Middle frontal gyrus (tissue), 1 donor: ENCODE measurements around the gene SYN1.
A peak's percentile ranks its signal among the peaks of the same experiment; 100 is the strongest.
"Not testable (repeated sequence)": the region's sequence is repeated elsewhere in the genome, so short reads cannot be mapped to it uniquely, and the experiment has no call there.

ENCODE experiments used
- DNase-seq: peaks from one replicate; pipeline ENCODE4 v3.0.0-alpha.2; 2015; ENCODE audit warnings: low spot score; ENCODE audit errors: extremely low spot score

The SYN1 gene

DNA sequence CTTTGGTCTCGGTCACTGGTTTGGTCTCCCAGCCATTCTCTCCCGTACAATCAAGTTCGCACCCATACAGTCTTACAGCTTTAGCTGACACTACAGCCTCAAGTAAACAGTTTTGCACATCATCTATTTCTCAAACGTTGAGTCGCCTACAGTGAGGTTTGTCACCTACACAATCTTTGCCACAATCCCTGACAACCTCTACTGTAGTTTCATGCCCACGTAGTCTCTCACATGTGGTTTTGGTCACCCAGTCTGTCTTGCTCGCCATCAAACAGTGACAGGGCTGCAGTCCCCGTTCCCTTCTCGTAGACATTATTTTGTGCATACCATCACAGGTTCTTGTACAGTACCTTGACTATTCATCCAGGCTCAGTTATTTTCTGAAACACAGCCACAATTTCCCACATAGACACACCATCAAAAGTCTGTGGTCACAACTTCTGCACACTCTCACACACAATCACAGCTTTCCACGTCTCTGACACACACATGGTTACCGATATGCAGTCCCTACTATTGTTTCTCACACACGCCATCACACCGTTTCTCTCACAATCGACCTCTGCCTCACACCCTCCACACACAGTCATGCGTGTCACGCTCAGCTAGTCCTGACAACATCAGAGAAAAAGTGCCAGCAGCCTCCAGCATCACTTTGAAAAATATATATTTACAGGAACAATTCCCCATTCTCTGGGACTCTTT is 15.4 kb upstream of the SYN1 start:
- no peak for DNase-seq

DNA sequence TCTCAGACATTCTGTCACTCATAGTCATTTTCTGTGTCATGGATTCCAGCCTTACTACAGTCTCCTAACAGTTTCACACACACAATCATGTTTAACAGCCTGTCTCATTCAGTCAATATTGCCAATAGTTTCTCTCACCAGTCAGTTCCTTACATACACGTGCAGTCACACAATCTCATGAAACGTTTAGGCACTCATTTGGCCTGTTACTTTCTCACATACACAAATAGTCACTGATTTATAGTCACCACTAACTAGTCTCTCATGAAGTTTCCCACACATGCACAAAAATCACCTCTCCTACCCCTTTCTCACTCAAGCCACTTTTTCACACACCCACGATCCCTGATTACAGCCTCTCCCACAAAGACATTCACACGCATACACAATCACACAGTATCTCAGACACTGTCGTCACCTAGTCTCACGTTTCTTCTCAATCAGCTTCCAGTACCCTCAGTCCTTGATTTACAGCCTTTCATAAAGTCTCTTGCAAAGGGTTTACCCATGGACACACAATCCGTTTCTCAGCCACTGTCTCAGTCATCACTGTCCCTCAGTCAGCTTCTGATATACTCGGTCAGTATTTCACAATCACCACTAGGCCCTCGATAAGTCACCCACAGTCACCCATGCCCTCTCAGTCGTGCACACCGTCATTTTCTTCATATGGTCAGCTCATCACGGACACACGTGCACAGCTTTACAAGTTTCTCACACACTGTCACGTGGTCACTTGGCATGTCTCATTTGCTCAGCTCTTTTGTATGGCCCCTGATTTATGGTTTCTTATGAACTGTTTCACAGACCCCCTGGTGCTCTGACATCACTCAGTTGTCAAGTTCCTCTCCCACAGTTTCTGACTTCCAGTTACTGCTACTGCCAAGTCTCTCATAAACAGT is 14.3 kb upstream of the SYN1 start:
- no peak for DNase-seq

GRCh38 chrX:47632666-47633065 is 13.0 kb upstream of the SYN1 start:
- DNase-seq: no peak

- DNase-seq: no peak
Observed at GRCh38 chrX:47631676-47632075, 12.0 kb upstream of the SYN1 start.

DNA sequence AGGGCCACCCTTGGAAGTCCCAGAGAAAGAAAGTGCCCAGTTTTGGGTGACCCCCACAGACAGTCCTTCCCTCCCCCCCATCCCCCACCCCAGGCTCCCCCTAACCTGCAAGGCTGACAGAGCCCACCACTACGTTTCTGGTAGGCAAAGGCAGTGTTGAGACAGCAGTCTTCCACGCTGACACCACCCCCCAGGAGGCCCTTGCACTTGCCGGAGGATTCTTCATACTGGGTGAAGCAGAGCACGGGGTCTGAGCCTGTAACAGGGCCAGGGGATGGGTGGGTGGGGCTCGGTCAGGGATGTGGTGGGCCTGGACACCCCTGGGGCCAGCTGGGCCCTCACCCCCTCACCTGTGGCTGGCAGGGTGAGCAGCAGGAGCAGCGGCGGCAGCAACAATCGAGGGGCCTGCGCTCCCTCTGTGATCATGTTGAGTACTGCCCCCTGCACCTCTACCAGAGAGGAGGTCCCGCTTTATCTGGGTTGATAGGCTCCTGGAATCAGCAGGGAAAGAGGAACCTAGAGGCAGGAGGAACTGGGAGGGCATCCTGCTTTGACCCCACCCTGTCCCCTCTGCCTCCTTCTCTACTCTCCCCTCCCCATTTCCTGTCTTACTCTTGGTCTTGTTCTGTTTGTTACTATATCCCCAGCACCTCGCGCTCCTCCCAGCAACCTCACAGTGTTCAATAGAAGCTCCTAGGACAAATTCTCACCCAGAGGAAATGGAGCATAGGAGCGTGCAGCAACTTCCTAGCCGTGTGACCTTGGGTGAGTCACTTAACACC is 10.0 kb upstream of the SYN1 start, which contains the start of gene CFP:
CFP (minus strand) TSS at position 512 of the 782 bp plus-strand sequence; CDS start at position 426, 86 bp downstream.
- DNase-seq: no peak

- no peak for DNase-seq
Observed at GRCh38 chrX:47628982-47629381, 9.3 kb upstream of the SYN1 start.

DNA sequence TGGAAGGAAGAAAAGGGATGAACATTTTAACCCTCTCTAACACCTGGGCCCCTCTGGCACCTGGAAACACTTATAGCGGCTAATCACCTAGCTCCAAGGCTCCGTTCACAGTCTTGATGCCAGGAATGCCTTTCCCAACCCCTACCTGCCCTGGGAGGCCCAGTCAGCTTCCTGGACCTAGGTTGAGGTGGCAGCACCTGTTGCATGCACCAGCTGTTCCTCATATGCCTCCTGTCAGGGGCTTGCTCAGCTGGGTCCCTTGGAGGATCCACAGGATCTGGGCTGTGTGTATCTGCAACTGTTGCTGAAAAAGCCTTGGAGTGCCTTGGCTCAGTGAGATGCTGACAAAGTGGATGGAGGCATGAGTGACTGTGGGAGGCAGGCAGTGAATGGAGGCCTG is 5.7 kb upstream of the SYN1 start:
- no peak for DNase-seq

GRCh38 chrX:47623540-47624027 is 3.9 kb upstream of the SYN1 start:
- peak; percentile 32 for DNase-seq

DNA sequence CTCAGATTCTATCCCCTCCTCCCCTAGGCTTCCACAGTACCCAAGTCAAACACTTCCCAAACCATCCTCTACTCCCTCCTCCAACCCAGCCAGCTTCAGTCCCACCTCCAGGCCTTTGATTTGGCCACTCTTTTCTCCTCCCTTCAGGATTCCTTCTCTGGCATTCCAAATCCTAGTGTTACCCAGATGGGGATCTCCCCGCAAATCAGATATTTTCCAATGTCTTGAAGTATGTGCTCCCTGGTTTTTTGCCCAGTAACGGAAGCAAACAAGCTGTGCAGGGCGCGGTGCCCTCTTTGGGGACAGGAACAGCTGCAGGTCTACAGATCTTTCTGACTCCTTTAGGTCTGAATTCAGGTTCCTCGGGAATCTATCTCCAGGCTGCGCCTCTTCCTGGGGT is 2.2 kb upstream of the SYN1 start:
- no peak for DNase-seq

- no peak for DNase-seq
Observed at GRCh38 chrX:47620303-47620685, 637 bp upstream of the SYN1 start.

DNA sequence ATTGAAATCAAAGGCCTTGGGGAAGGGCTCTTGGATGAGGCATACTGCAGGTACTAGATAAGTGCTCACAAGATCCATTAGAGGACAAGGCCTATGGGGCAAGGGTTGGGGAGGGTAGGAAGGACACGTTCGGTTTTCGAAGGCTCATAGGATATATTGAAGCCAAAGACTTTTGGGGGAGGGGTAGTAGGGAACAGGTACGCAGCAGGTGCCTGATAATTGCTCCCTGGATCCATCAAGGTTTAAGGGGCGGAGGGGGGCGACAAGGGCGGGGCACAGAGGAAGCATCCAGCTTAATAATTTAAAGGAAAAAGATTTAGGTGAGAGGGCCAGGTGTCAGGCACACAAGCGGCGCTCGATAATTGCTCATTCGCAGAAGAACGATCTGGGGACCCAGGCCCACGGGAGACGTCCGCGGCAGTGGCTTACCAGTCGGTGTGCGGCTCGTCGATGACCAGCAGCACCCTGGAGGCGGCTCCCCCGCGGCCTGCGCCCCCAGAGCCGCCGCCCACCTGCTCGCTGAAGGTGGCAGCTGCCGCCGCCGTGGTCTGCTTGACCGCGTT is 653 bp downstream of the SYN1 start:
- DNase-seq: no peak

GRCh38 chrX:47614618-47615017 is 5.0 kb downstream of the SYN1 start:
- DNase-seq: no peak

DNA sequence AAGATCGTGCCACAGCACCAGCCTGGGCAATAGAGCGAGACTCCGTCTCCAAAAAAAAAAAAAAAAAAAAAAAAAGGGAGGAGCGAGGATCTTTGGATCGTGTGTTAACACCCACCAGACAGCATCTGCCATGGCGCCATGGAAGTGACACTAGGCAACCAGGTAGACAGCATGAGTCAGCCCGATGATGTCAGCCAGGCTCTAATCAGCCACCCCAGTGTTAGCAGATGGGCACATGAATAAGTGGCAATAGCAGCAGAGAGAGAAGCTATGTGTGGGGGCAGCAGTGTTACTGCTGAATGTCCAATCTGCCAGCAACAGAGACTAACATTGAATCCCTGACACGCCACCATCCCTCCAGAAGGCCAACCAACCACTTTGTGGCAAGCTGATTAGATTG is 6.6 kb downstream of the SYN1 start:
- no peak for DNase-seq

- no peak for DNase-seq
Observed at GRCh38 chrX:47612418-47612817, 7.2 kb downstream of the SYN1 start.

GRCh38 chrX:47611926-47612325 is 7.7 kb downstream of the SYN1 start:
- no peak for DNase-seq

- no peak for DNase-seq
Observed at GRCh38 chrX:47611489-47611888, 8.2 kb downstream of the SYN1 start.

- no peak for DNase-seq
Observed at GRCh38 chrX:47610511-47610910, 9.1 kb downstream of the SYN1 start.

DNA sequence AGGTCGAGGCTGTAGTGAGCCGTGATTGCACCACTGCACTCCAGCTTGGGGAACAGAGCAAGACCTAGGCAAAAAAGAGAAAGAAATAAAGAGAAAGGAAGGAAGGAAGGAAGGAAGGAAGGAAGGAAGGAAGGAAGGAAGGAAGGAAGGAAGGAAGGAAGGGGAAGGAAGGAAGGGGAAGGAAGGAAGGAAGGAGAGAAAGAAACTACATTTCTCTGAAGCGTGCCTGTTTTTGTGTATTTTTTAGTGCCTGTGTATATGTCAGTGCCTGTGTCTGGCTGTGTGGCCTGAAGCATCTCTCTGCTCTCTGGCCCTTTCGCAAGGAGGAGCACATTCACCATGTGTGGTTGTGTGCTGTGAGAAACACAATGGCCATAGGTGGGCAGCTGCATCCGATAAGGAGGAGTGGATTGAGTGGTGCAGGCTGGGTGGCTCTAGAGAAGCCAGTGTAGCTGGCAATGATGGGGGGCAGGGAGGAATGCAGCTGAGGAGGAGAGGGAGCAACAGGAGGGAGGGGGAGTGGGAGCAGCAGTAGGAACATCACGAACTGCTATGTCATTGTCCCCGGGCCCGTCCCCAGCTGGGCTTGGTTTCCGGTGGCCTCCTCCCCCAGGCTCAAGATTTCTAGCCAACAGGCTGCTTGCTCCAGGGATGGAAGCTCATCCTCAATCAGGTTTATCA is 11.4 kb downstream of the SYN1 start:
- DNase-seq: no peak

DNA sequence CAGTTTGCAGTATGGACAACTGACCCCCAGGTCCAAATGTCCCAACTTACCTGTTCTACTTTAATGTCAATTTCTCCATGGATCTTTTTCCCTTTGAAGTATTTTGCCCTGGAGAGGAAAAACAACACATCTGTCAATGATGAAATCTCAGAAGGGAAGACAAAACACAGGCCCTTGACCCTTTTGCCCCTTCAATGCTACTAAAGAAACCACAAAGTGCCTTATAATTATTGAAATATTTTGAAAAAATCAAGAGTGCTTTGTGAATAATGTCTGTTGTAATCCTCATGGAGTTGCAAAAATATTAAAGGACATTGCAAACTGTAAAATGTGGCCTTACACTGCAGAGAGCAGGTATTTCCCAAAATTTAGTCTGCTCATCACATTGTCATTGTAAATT is 12.6 kb downstream of the SYN1 start:
- DNase-seq: no peak

GRCh38 chrX:47605024-47605423 is 14.6 kb downstream of the SYN1 start:
- no peak for DNase-seq

DNA sequence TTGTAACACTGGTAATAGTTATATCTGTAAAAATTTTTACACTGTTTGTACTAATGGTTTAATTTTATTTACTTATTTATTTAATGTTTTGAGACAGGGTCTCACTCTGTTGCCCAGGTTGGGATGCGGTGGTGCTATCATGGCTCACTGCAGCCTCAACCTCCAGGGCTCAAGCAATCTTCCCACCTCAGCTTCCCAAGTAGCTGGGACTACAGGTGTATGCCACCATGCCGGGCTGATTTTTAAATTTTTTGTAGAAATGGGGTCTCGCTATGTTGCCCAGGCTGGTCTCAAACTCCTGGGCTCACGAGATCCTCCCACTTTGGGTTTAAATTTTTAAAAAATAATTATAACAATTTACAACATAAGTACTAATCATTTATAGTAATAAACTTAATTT is 16.5 kb downstream of the SYN1 start:
- not testable (repeated sequence) for DNase-seq
